GM23338 (cell line): ENCODE data around the gene MCEE. TPM values are rescaled to one million over a fixed set of nuclear protein-coding genes. Genes with fewer than 3 reads are reported as not detected.

Experiments
- polyA plus RNA-seq: library from polyadenylated mRNA; unstranded; fragments of >200 nt; fragmentation: Nextera tagmentation; extraction: Ambion mirVana; gene quantifications from 2 replicates; pipeline ENCODE4 v1.2.1, GENCODE V29; 2016
- small RNA-seq: library from RNA; depleted of rRNA; stranded (forward); fragments of <200 nt; gene quantifications from one replicate; pipeline ENCODE3, GENCODE V24; 2014; ENCODE audit warnings: low replicate concordance
- total RNA-seq: library from RNA; depleted of rRNA; stranded (reverse); fragments of >200 nt; shearing (Covaris generic); gene quantifications from 2 replicates; pipeline ENCODE4 v1.2.3, GENCODE V29; 2014; rRNA removed

MCEE gene
- total and polyA plus RNA-seq, 2 experiments from 2014 or later, result 8.4 to 26.2 TPM

Small RNA genes lying within 50 kb of the gene (small RNA-seq; reads per million reads assigned to genes)
- gene AC007881.1, result not detected

Other genes starting within 250 kb of the MCEE start
- 0.31 TPM in 1 of 2 replicates, not detected in the other for gene VAX2, start 229.7 kb downstream of the MCEE start, total RNA-seq
- gene VAX2, start 229.7 kb downstream of the MCEE start, polyA plus RNA-seq, result not detected in 2 replicates
- gene ATP6V1B1, start 194.3 kb downstream of the MCEE start, total RNA-seq, result not detected in 2 replicates
- not detected in 2 replicates for gene ATP6V1B1, start 194.3 kb downstream of the MCEE start, polyA plus RNA-seq
- 0.73 and 1.3 TPM in 2 replicates for gene ANKRD53, start 151.6 kb downstream of the MCEE start, total RNA-seq
- 0.32 and 0.59 TPM in 2 replicates for gene ANKRD53, start 151.6 kb downstream of the MCEE start, polyA plus RNA-seq
- 17.5 and 22.8 TPM in 2 replicates for gene TEX261, start 135.4 kb downstream of the MCEE start, total RNA-seq
- gene TEX261, start 135.4 kb downstream of the MCEE start, polyA plus RNA-seq, result 5.7 and 6.0 TPM in 2 replicates
- gene NAGK, start 61.6 kb downstream of the MCEE start, total RNA-seq, result 24.3 and 55.6 TPM in 2 replicates
- 47.0 and 48.0 TPM in 2 replicates for gene NAGK, start 61.6 kb downstream of the MCEE start, polyA plus RNA-seq
- 23.8 and 24.9 TPM in 2 replicates for gene MPHOSPH10, start 405 bp upstream of the MCEE start, total RNA-seq
- gene MPHOSPH10, start 405 bp upstream of the MCEE start, polyA plus RNA-seq, result 53.7 and 64.8 TPM in 2 replicates
- 27.4 and 29.7 TPM in 2 replicates for gene PAIP2B, start 96.9 kb upstream of the MCEE start, total RNA-seq
- gene PAIP2B, start 96.9 kb upstream of the MCEE start, polyA plus RNA-seq, result 6.1 and 7.6 TPM in 2 replicates
- 190 and 202 TPM in 2 replicates for gene ZNF638, start 201.6 kb upstream of the MCEE start, total RNA-seq
- 166 and 185 TPM in 2 replicates for gene ZNF638, start 201.6 kb upstream of the MCEE start, polyA plus RNA-seq